Lower lobe of right lung (tissue), 2 donors: ENCODE measurements around the gene LRRTM4. TPM values are rescaled to one million over a fixed set of nuclear protein-coding genes. Genes with fewer than 3 reads are reported as not detected.

Source experiments
- ATAC-seq, 2 donors: fragments of 200-7000 bp; cut with Tn5 transposase; one replicate each; pipeline ENCODE4 v1.9.1; 2020 to 2022; ENCODE audit warnings: mild to moderate bottlenecking in 2 of 2, moderate library complexity in 2 of 2
- DNase-seq: peaks from one replicate; pipeline ENCODE4 v3.0.0-alpha.2; 2020
- H3K27ac ChIP-seq: fragments of 200-600 bp; one replicate; pipeline ENCODE4 v1.8.0; 2022
- H3K27me3 ChIP-seq: fragments of 200-600 bp; one replicate; pipeline ENCODE4 v1.8.0; 2022; ENCODE audit warnings: low read depth
- H3K36me3 ChIP-seq: fragments of 200-600 bp; one replicate; pipeline ENCODE4 v1.8.0; 2022; ENCODE audit warnings: mild to moderate bottlenecking
- H3K4me1 ChIP-seq: fragments of 200-600 bp; one replicate; pipeline ENCODE4 v1.8.0; 2022
- H3K4me3 ChIP-seq: fragments of 200-600 bp; one replicate; pipeline ENCODE4 v1.8.0; 2022; ENCODE audit warnings: mild to moderate bottlenecking
- H3K9me3 ChIP-seq: fragments of 200-600 bp; one replicate; pipeline ENCODE4 v1.8.0; 2022
- CTCF ChIP-seq: fragments of 200-600 bp; IDR thresholded peaks from one replicate; pipeline ENCODE4 v1.8.0; 2022; ENCODE audit warnings: antibody characterized with exemption, mild to moderate bottlenecking
- intact Hi-C: fragments of 100-400 bp; cut with DNase I; formaldehyde crosslinking; loops from one replicate; pipeline ENCODE4 v1.11.0; 2022
- total RNA-seq: library from RNA; stranded (reverse); fragmentation: NEBNext Ultra II Directional; extraction: Animal tissue kit (Norgen Biotek cat#: 25700); gene quantifications from one replicate; pipeline ENCODE4 v1.2.1, GENCODE V29; 2021
- donor health status: DM: no; HTN: yes; CAD: no; lungs with severe emphysema.

Gene LRRTM4
- total RNA-seq, 1 donor from 2014 or later, result 0.77 TPM

GRCh38 chr2:77007686-77008085, 514.5 kb downstream of the LRRTM4 start:
- TF ChIP-seq CTCF, result no peak
- Histone ChIP-seq H3K4me3 (no peak overlapping the region), H3K27me3 (no peaks in the 10 kb centered on the region), H3K27ac (no peak overlapping the region), H3K36me3 (no peaks in the 10 kb centered on the region), H3K4me1 (no peaks in the 10 kb centered on the region), H3K9me3 (no peaks in the 10 kb centered on the region)
- intact Hi-C loops, result no loop called here
- ATAC-seq (no peak), DNase-seq (no peak)

- DNase-seq, result no peak
- H3K36me3 ChIP-seq, result no peaks in the 10 kb centered on the region
These were observed 516.7 kb downstream of the LRRTM4 start for GRCh38 chr2:77005522-77005921.

GRCh38 chr2:77001895-77002294, 520.3 kb downstream of the LRRTM4 start:
- no peaks in the 10 kb centered on the region for H3K27me3 ChIP-seq
- intact Hi-C loops, result no loop called here
- no peaks in the 10 kb centered on the region for H3K36me3 ChIP-seq
- H3K27ac ChIP-seq, result no peak overlapping the region
- no peaks in the 10 kb centered on the region for H3K4me1 ChIP-seq
- DNase-seq (no peak), ATAC-seq (no peak)
- H3K4me3 ChIP-seq, result no peak overlapping the region
- no peaks in the 10 kb centered on the region for H3K9me3 ChIP-seq
- no peak for TF ChIP-seq CTCF

More at GRCh38 chr2:77005522-77005921, 516.7 kb downstream of the LRRTM4 start:
- Histone ChIP-seq H3K4me3 (no peak overlapping the region), H3K27ac (no peak overlapping the region), H3K9me3 (no peaks in the 10 kb centered on the region), H3K4me1 (no peaks in the 10 kb centered on the region), H3K27me3 (no peaks in the 10 kb centered on the region)
- no peak for TF ChIP-seq CTCF
- ATAC-seq, result no peak
- intact Hi-C loops, result no loop called here

GRCh38 chr2:76998704-76999103, 523.5 kb downstream of the LRRTM4 start:
- Histone ChIP-seq H3K4me1 (no peaks in the 10 kb centered on the region), H3K27ac (no peak overlapping the region), H3K27me3 (no peaks in the 10 kb centered on the region), H3K36me3 (no peaks in the 10 kb centered on the region), H3K4me3 (no peak overlapping the region), H3K9me3 (no peaks in the 10 kb centered on the region)
- intact Hi-C loops, result no loop called here
- TF ChIP-seq CTCF, result no peak
- ATAC-seq (no peak), DNase-seq (no peak)

GRCh38 chr2:76998152-76998551, 524.0 kb downstream of the LRRTM4 start:
- no peak overlapping the region for H3K27ac ChIP-seq
- no peak for DNase-seq
- intact Hi-C loops, result no loop called here
- H3K36me3 ChIP-seq, result no peaks in the 10 kb centered on the region
- ATAC-seq, result no peak
- TF ChIP-seq CTCF, result no peak
- H3K27me3 ChIP-seq, result no peaks in the 10 kb centered on the region
- H3K9me3 ChIP-seq, result no peaks in the 10 kb centered on the region
- no peak overlapping the region for H3K4me3 ChIP-seq
- H3K4me1 ChIP-seq, result no peaks in the 10 kb centered on the region

- TF ChIP-seq CTCF, result no peak
These were observed 524.9 kb downstream of the LRRTM4 start for GRCh38 chr2:76997296-76997695.

More at GRCh38 chr2:76997296-76997695, 524.9 kb downstream of the LRRTM4 start:
- Histone ChIP-seq H3K27ac (no peak overlapping the region), H3K4me3 (no peak overlapping the region), H3K9me3 (no peaks in the 10 kb centered on the region), H3K36me3 (no peaks in the 10 kb centered on the region), H3K4me1 (no peaks in the 10 kb centered on the region), H3K27me3 (no peaks in the 10 kb centered on the region)
- no peak for DNase-seq
- no peak for ATAC-seq
- intact Hi-C loops, result no loop called here
